ENCODE data around the gene ZNFX1.

DNA sequence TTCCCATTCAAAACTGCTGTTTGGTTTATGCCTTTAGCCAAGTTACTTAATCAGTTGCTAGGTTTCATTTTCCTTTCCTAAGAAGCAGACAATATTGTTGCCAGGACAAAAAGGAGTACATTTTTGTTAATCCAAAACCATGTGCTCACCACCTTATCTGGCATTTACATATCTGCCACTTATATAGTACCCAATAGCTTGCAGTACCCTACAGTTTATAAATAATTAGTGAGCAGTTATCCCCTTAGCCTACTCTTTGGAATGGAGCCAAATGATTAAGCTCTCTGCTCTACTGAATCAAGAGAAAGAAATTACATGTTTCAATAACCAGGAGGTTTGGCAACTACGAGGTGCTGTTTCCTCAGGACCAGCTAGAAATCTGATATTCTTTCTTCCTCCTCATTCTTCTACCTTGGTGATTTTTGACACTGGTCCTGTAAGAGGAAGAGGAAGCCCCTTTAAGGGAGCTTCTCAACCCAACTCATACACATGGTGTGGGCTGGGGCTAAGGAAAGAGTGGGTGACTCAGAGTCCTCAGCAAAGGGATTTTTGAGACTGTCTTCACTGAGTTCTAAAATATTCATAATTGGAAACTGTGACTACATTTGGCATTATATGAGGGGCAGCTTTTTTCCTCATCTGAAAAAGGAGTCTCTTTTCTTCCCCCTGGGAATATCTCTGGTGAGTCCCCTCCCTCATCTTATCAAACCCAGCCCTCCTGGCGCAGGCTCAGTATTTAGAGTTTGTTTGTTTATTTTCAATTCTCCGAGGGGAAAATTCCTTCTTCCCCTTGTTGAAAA is 1.5 kb downstream of the ZNFX1 start:
- TF ChIP-seq CTCF (IDR thresholded peaks at IDR 0.05) (no peak), NRF1 (IDR thresholded peaks at IDR 0.05; ENCODE audit: low read depth, low read length) (no peak), IRF3 (IDR thresholded peaks at IDR 0.05; ENCODE audit: low read depth, low read length) (no peak), RAD21 (IDR thresholded peaks at IDR 0.05; ENCODE audit: low read length) (no peak), POLR2AphosphoS5 (IDR thresholded peaks at IDR 0.05; ENCODE audit: low read depth, low read length) (no peak), YY1 (IDR thresholded peaks at IDR 0.05; ENCODE audit: low read depth) (no peak), EZH2phosphoT487 (IDR thresholded peaks at IDR 0.05; ENCODE audit: borderline replicate concordance, low read depth) (no peak), JUND (IDR thresholded peaks at IDR 0.05) (no peak), SIN3A (IDR thresholded peaks at IDR 0.05; ENCODE audit: borderline replicate concordance, low read depth, low read length) (no peak), RCOR1 (IDR thresholded peaks at IDR 0.05; ENCODE audit: low read length) (no peak), CHD2 (IDR thresholded peaks at IDR 0.05; ENCODE audit: low read length, partially characterized antibody) (no peak), TAF1 (IDR thresholded peaks at IDR 0.05; ENCODE audit: borderline replicate concordance, low read depth, low read length) (no peak)
- TF ChIP-seq, protein P1, sequence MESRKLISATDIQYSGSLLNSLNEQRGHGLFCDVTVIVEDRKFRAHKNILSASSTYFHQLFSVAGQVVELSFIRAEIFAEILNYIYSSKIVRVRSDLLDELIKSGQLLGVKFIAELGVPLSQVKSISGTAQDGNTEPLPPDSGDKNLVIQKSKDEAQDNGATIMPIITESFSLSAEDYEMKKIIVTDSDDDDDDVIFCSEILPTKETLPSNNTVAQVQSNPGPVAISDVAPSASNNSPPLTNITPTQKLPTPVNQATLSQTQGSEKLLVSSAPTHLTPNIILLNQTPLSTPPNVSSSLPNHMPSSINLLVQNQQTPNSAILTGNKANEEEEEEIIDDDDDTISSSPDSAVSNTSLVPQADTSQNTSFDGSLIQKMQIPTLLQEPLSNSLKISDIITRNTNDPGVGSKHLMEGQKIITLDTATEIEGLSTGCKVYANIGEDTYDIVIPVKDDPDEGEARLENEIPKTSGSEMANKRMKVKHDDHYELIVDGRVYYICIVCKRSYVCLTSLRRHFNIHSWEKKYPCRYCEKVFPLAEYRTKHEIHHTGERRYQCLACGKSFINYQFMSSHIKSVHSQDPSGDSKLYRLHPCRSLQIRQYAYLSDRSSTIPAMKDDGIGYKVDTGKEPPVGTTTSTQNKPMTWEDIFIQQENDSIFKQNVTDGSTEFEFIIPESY (IDR thresholded peaks at IDR 0.05; ENCODE audit: borderline replicate concordance, low read depth), result no peak
- TF ChIP-seq, protein P2, sequence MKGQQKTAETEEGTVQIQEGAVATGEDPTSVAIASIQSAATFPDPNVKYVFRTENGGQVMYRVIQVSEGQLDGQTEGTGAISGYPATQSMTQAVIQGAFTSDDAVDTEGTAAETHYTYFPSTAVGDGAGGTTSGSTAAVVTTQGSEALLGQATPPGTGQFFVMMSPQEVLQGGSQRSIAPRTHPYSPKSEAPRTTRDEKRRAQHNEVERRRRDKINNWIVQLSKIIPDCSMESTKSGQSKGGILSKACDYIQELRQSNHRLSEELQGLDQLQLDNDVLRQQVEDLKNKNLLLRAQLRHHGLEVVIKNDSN (IDR thresholded peaks at IDR 0.05; ENCODE audit: borderline replicate concordance, low read depth), result no peak
